Peyer's patch (tissue), 4 donors: ENCODE results near the gene PAX7.

Experiments used
- POLR2A ChIP-seq, 2 donors: fragments of 450-650 bp; IDR thresholded peaks; one replicate each; pipeline ENCODE4 v1.5.1; 2017; ENCODE audit warnings: antibody characterized with exemption in 2 of 2, mild to moderate bottlenecking in 2 of 2, moderate library complexity in 2 of 2
- TF ChIP-seq, protein P1 (sequence below), 6 experiments: fragments of 450-650 bp in 4 of 6; fragments of 200-600 bp in 2 of 6; sonication (generic) in 1 of 6; IDR thresholded peaks; one replicate each; pipeline ENCODE4 v1.5.1; 2017 to 2019; ENCODE audit warnings: antibody characterized with exemption in 6 of 6, mild to moderate bottlenecking in 3 of 6, moderate library complexity in 1 of 6

DNA sequence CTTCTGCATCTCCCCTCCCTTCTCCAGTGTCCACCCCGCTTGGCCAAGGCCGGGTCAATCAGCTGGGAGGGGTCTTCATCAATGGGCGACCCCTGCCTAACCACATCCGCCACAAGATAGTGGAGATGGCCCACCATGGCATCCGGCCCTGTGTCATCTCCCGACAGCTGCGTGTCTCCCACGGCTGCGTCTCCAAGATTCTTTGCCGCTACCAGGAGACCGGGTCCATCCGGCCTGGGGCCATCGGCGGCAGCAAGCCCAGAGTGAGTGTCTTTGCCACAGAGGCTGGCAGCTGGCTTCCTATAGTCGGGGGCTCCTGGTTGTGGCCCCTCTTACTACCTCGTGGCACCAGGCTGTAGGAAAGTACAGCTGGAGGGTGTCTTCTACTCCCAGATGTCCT lies 3.6 kb downstream of the PAX7 start:
- no peak for TF ChIP-seq POLR2A (IDR thresholded peaks at IDR 0.05)
- TF ChIP-seq, protein P1, sequence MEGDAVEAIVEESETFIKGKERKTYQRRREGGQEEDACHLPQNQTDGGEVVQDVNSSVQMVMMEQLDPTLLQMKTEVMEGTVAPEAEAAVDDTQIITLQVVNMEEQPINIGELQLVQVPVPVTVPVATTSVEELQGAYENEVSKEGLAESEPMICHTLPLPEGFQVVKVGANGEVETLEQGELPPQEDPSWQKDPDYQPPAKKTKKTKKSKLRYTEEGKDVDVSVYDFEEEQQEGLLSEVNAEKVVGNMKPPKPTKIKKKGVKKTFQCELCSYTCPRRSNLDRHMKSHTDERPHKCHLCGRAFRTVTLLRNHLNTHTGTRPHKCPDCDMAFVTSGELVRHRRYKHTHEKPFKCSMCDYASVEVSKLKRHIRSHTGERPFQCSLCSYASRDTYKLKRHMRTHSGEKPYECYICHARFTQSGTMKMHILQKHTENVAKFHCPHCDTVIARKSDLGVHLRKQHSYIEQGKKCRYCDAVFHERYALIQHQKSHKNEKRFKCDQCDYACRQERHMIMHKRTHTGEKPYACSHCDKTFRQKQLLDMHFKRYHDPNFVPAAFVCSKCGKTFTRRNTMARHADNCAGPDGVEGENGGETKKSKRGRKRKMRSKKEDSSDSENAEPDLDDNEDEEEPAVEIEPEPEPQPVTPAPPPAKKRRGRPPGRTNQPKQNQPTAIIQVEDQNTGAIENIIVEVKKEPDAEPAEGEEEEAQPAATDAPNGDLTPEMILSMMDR (IDR thresholded peaks at IDR 0.05): no peak
